GM13977 (cell line): ENCODE results near the gene PSAT1.

Experiments used
- DNase-seq: peaks from one replicate; pipeline ENCODE4 v3.0.0; 2012; ENCODE audit warnings: low spot score
- CTCF ChIP-seq: IDR thresholded peaks from 2 replicates; pipeline ENCODE4 v1.5.1; 2012; ENCODE audit warnings: mild to moderate bottlenecking, control low read depth; ENCODE audit not compliant: insufficient read depth; ENCODE audit errors: extremely low read depth, missing control alignments
- in situ Hi-C: fragments of 300-500 bp; cut with MboI; formaldehyde crosslinking; loops from one replicate; pipeline ENCODE4 v1.12.0; 2022; ENCODE audit warnings: low sequenced_read_pairs, low pct_unique_long_range_greater_than_20kb, mixed read lengths, inconsistent platforms; ENCODE audit not compliant: unreplicated experiment

The PSAT1 gene

GRCh38 chr9:78358329-78359051 is 61.6 kb downstream of the PSAT1 start:
- in situ Hi-C loops: loop anchor here (25.0 kb wide), 1 partner anchor 96 kb away; no protein-coding TSS in a partner anchor
- DNase-seq: no peak
- TF ChIP-seq CTCF: no peak

GRCh38 chr9:78363221-78363620 is 66.3 kb downstream of the PSAT1 start:
- no peak for DNase-seq

GRCh38 chr9:78365748-78366697 is 69.1 kb downstream of the PSAT1 start:
- DNase-seq: no peak
- in situ Hi-C loops: loop anchor here (25.0 kb wide), 1 partner anchor 104 kb away; no protein-coding TSS in a partner anchor

More at GRCh38 chr9:78363221-78363620, 66.3 kb downstream of the PSAT1 start:
- in situ Hi-C loops: loop anchor here (25.0 kb wide), 1 partner anchor 101 kb away; no protein-coding TSS in a partner anchor
- TF ChIP-seq CTCF: no peak

GRCh38 chr9:78366827-78367226 is 69.9 kb downstream of the PSAT1 start:
- TF ChIP-seq CTCF: no peak
- in situ Hi-C loops: loop anchor here (25.0 kb wide), 1 partner anchor 105 kb away; no protein-coding TSS in a partner anchor
- no peak for DNase-seq

More at GRCh38 chr9:78365748-78366697, 69.1 kb downstream of the PSAT1 start:
- peak; percentile 13 for TF ChIP-seq CTCF

GRCh38 chr9:78368236-78368635 is 71.3 kb downstream of the PSAT1 start:
- in situ Hi-C loops: loop anchor here (25.0 kb wide), 1 partner anchor 106 kb away; no protein-coding TSS in a partner anchor

More at GRCh38 chr9:78368236-78368635, 71.3 kb downstream of the PSAT1 start:
- TF ChIP-seq CTCF: no peak
- no peak for DNase-seq
